ENCODE results near the gene SUGP1. TPM values are rescaled to one million over a fixed set of nuclear protein-coding genes. Genes with fewer than 3 reads are reported as not detected.

SUGP1 gene
- 35.1 and 43.2 TPM in 2 replicates for polyA plus RNA-seq (2012; rRNA removed)
- 25.3 and 28.0 TPM in 2 replicates for polyA plus RNA-seq (2012; cell fraction: cytosol; rRNA removed)
- polyA plus RNA-seq (2012; cell fraction: nucleus; rRNA removed) = 97.2 and 105 TPM in 2 replicates

GRCh38 chr19:19320361-19321140, at the start of gene SUGP1, which contains the start of gene MAU2:
TSS of gene SUGP1 (minus strand) at chr19:19320509. CDS start at chr19:19320496, 13 bp downstream.
TSS of gene MAU2 (plus strand) at chr19:19320829. CDS start at chr19:19320860, 31 bp downstream.
- peak; percentile 96 for DNase-seq
- peak within 1 kb of the TSS; percentile 90 to 95 for H3K27ac ChIP-seq (ENCODE audit: low read depth in 2 of 2, low read length in 1 of 2)
- H3K4me1 ChIP-seq (ENCODE audit: control insufficient read depth in 1 of 2, insufficient read depth in 2 of 2, low read depth in 1 of 2, low read length in 1 of 2) = peaks cover 10 to 11% of the 10 kb centered on the region in 2 experiments; a peak in 1 of 4 replicates
- H3K79me2 ChIP-seq (ENCODE audit: insufficient read depth) = peaks cover 88% of the 10 kb centered on the region
- WGBS (ENCODE audit: low lambda C conversion rate) = under 1% methylated on average over 42 of the region's 67 CpGs
- peak within 1 kb of the TSS; percentile 92 for H3K4me2 ChIP-seq
- H3F3A ChIP-seq (replicated peaks; ENCODE audit: insufficient read depth) = peaks cover 8% of the 10 kb centered on the region
- H3K27me3 ChIP-seq (ENCODE audit: insufficient read depth) = no peaks in the 10 kb centered on the region
- H3K9me3 ChIP-seq = no peaks in the 10 kb centered on the region
- H4K20me1 ChIP-seq (ENCODE audit: insufficient read depth) = peaks cover 6% of the 10 kb centered on the region
- peak within 1 kb of the TSS; percentile 91 for H2AFZ ChIP-seq (ENCODE audit: low read depth)
- H3K36me3 ChIP-seq (replicated peaks in 1 of 2; ENCODE audit: control insufficient read depth in 1 of 2, insufficient read depth in 2 of 2, low read length in 1 of 2) = peaks cover 20 to 24% of the 10 kb centered on the region in 2 experiments
- H3K4me3 ChIP-seq (ENCODE audit: low read depth in 2 of 2, low read length in 1 of 2) = peak within 1 kb of the TSS; percentile 86 to 97
- peak within 1 kb of the TSS; percentile 92 for H3K9ac ChIP-seq
- ChIA-PET CTCF (interaction anchor here (1.2 to 2.3 kb wide), 4 partner anchors 22 to 175 kb away, joined by 3 to 18 read pairs (median 6); no protein-coding TSS in a partner anchor), POLR2A (no interaction called here)
- no peaks in the 10 kb centered on the region for H3K9me2 ChIP-seq
- TF ChIP-seq USF1 (IDR thresholded peaks at IDR 0.05; ENCODE audit: borderline replicate concordance, low read depth) (peak; percentile 21; the same call in 1 of the 2 replicates), GATA2 (CRISPR knock-in tag; IDR thresholded peaks at IDR 0.05) (no peak), USF2 (IDR thresholded peaks at IDR 0.05; ENCODE audit: borderline replicate concordance, low read depth, low read length) (no peak), EP300 (IDR thresholded peaks at IDR 0.05; ENCODE audit: borderline replicate concordance in 1 of 2, low read depth in 1 of 2, low read length in 1 of 2) (peak in 1 of 2 experiments; percentile 32; a peak in 1 of 4 replicates), PBX3 (IDR thresholded peaks at IDR 0.05) (peak; percentile 66), MXI1 (IDR thresholded peaks at IDR 0.05; ENCODE audit: low read depth, low read length) (no peak), FOXJ3 (CRISPR knock-in tag; IDR thresholded peaks at IDR 0.05) (no peak), RAD21 (IDR thresholded peaks at IDR 0.05; ENCODE audit: low read length) (no peak), RXRA (IDR thresholded peaks at IDR 0.05; ENCODE audit: borderline replicate concordance, low read depth) (no peak), CHD2 (IDR thresholded peaks at IDR 0.05; ENCODE audit: low read length, partially characterized antibody) (peak; percentile 100), TEAD4 (IDR thresholded peaks at IDR 0.05; ENCODE audit: borderline replicate concordance, insufficient read depth) (no peak), MEF2A (IDR thresholded peaks at IDR 0.05; ENCODE audit: borderline replicate concordance, low read depth) (no peak), FOSL2 (IDR thresholded peaks at IDR 0.05; ENCODE audit: borderline replicate concordance, low read depth) (no peak), NFIC (IDR thresholded peaks at IDR 0.05; ENCODE audit: borderline replicate concordance) (no peak), YY1 (IDR thresholded peaks at IDR 0.05; ENCODE audit: low read depth) (peak; percentile 93), MAX (IDR thresholded peaks at IDR 0.05; ENCODE audit: low read depth) (peak; percentile 42; the same call in 1 of the 2 replicates), EZH2phosphoT487 (IDR thresholded peaks at IDR 0.05; ENCODE audit: borderline replicate concordance, low read depth) (no peak), TCF12 (IDR thresholded peaks at IDR 0.05) (no peak), FOXM1 (IDR thresholded peaks at IDR 0.05; ENCODE audit: low read depth) (no peak), JUND (IDR thresholded peaks at IDR 0.05) (no peak), REST (IDR thresholded peaks at IDR 0.05; ENCODE audit: low read depth, low read length) (no peak), SIN3A (IDR thresholded peaks at IDR 0.05; ENCODE audit: borderline replicate concordance, low read depth, low read length) (peak; percentile 82), GABPA (IDR thresholded peaks at IDR 0.05; ENCODE audit: low read depth) (peak; percentile 78), NRF1 (IDR thresholded peaks at IDR 0.05; ENCODE audit: low read depth, low read length) (no peak), RCOR1 (IDR thresholded peaks at IDR 0.05; ENCODE audit: low read length) (no peak), ELF1 (IDR thresholded peaks at IDR 0.05) (peak; percentile 94), TAF1 (IDR thresholded peaks at IDR 0.05; ENCODE audit: borderline replicate concordance, low read depth, low read length) (peak; percentile 87)
